ENCODE data around the gene STEAP1B. TPM values are rescaled to one million over a fixed set of nuclear protein-coding genes. Genes with fewer than 3 reads are reported as not detected.

The STEAP1B gene
- total RNA-seq, 1 donor from 2014 or later: 0.58 TPM

- no peaks in the 10 kb centered on the region for H3K36me3 Mint-ChIP-seq
- H3K9me3 Mint-ChIP-seq: peaks cover 11% of the 10 kb centered on the region
- peaks cover 5% of the 10 kb centered on the region for H3K4me1 Mint-ChIP-seq
- DNase-seq (ENCODE audit: low spot score in 2 of 2, unreplicated experiment in 2 of 2): no peak
- no peaks in the 10 kb centered on the region for H3K27me3 Mint-ChIP-seq (ENCODE audit: low read depth)
- no peak overlapping the region for H3K27ac Mint-ChIP-seq
- H3K4me3 Mint-ChIP-seq: no peak overlapping the region
- TF ChIP-seq CTCF (IDR thresholded peaks at IDR 0.05; ENCODE audit: unreplicated experiment): no peak
Measured at GRCh38 chr7:22486597-22486996, 13.4 kb downstream of the STEAP1B start.

GRCh38 chr7:22485189-22485588, 14.8 kb downstream of the STEAP1B start:
- Mint-ChIP-seq H3K27ac (no peak overlapping the region), H3K4me1 (peaks cover 5% of the 10 kb centered on the region), H3K4me3 (no peak overlapping the region), H3K27me3 (ENCODE audit: low read depth) (no peaks in the 10 kb centered on the region), H3K36me3 (no peaks in the 10 kb centered on the region), H3K9me3 (peaks cover 11% of the 10 kb centered on the region)
- no peak for TF ChIP-seq CTCF (IDR thresholded peaks at IDR 0.05; ENCODE audit: unreplicated experiment)
- no peak for DNase-seq (ENCODE audit: low spot score in 2 of 2, unreplicated experiment in 2 of 2)

GRCh38 chr7:22482503-22482902, 17.5 kb downstream of the STEAP1B start:
- H3K27me3 Mint-ChIP-seq (ENCODE audit: low read depth): no peaks in the 10 kb centered on the region
- H3K27ac Mint-ChIP-seq: no peak overlapping the region
- no peak overlapping the region for H3K4me3 Mint-ChIP-seq
- peaks cover 14% of the 10 kb centered on the region for H3K4me1 Mint-ChIP-seq
- peaks cover 11% of the 10 kb centered on the region for H3K9me3 Mint-ChIP-seq
- no peak for TF ChIP-seq CTCF (IDR thresholded peaks at IDR 0.05; ENCODE audit: unreplicated experiment)
- no peak for DNase-seq (ENCODE audit: low spot score in 2 of 2, unreplicated experiment in 2 of 2)
- H3K36me3 Mint-ChIP-seq: no peaks in the 10 kb centered on the region

GRCh38 chr7:22481726-22482125, 18.3 kb downstream of the STEAP1B start:
- H3K27me3 Mint-ChIP-seq (ENCODE audit: low read depth): no peaks in the 10 kb centered on the region
- H3K4me3 Mint-ChIP-seq: no peak overlapping the region
- H3K36me3 Mint-ChIP-seq: no peaks in the 10 kb centered on the region
- peaks cover 14% of the 10 kb centered on the region for H3K4me1 Mint-ChIP-seq
- DNase-seq (ENCODE audit: low spot score in 2 of 2, unreplicated experiment in 2 of 2): no peak
- TF ChIP-seq CTCF (IDR thresholded peaks at IDR 0.05; ENCODE audit: unreplicated experiment): no peak
- no peak overlapping the region for H3K27ac Mint-ChIP-seq
- H3K9me3 Mint-ChIP-seq: peaks cover 11% of the 10 kb centered on the region

GRCh38 chr7:22480523-22481075, 19.4 kb downstream of the STEAP1B start:
- Mint-ChIP-seq H3K27ac (no peak overlapping the region), H3K9me3 (peaks cover 11% of the 10 kb centered on the region)
- DNase-seq (ENCODE audit: low spot score in 2 of 2, unreplicated experiment in 2 of 2): no peak

More at GRCh38 chr7:22480523-22481075, 19.4 kb downstream of the STEAP1B start:
- Mint-ChIP-seq H3K4me1 (peaks cover 14% of the 10 kb centered on the region), H3K36me3 (no peaks in the 10 kb centered on the region), H3K27me3 (ENCODE audit: low read depth) (no peaks in the 10 kb centered on the region), H3K4me3 (no peak overlapping the region)
- no peak for TF ChIP-seq CTCF (IDR thresholded peaks at IDR 0.05; ENCODE audit: unreplicated experiment)
